DND-41 (cell line): ENCODE measurements around the gene CALR.

Experiments used
- EZH2 ChIP-seq: IDR thresholded peaks from 3 replicates; pipeline ENCODE4 v1.6.1; 2012; ENCODE audit warnings: borderline replicate concordance, low read depth, mild to moderate bottlenecking, moderate library complexity, low read length, inconsistent platforms; ENCODE audit not compliant: severe bottlenecking
- TF ChIP-seq, protein P1 (sequence below): IDR thresholded peaks from 2 replicates; pipeline ENCODE4 v1.5.1; 2012; ENCODE audit warnings: borderline replicate concordance, low read length, moderate library complexity, mild to moderate bottlenecking; ENCODE audit not compliant: poor library complexity, severe bottlenecking; ENCODE audit errors: extremely low read depth

GRCh38 chr19:12990431-12990830 is 52.0 kb downstream of the CALR start:
- TF ChIP-seq, protein P1, sequence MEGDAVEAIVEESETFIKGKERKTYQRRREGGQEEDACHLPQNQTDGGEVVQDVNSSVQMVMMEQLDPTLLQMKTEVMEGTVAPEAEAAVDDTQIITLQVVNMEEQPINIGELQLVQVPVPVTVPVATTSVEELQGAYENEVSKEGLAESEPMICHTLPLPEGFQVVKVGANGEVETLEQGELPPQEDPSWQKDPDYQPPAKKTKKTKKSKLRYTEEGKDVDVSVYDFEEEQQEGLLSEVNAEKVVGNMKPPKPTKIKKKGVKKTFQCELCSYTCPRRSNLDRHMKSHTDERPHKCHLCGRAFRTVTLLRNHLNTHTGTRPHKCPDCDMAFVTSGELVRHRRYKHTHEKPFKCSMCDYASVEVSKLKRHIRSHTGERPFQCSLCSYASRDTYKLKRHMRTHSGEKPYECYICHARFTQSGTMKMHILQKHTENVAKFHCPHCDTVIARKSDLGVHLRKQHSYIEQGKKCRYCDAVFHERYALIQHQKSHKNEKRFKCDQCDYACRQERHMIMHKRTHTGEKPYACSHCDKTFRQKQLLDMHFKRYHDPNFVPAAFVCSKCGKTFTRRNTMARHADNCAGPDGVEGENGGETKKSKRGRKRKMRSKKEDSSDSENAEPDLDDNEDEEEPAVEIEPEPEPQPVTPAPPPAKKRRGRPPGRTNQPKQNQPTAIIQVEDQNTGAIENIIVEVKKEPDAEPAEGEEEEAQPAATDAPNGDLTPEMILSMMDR, result no peak
- no peak for TF ChIP-seq EZH2
